Activated CD8-positive, alpha-beta memory T cell treated with anti-CD3 and anti-CD28 coated beads for 48 hours (primary cell): ENCODE data around the gene TP63.

Experiments
- DNase-seq, 3 experiments: peaks; one replicate each; pipeline ENCODE4 v3.0.0-alpha.2; 2020; ENCODE audit warnings: low read depth in 2 of 3, low spot score in 2 of 3

Gene TP63

GRCh38 chr3:189776149-189776824 is 145.1 kb downstream of the TP63 start:
- no peak for DNase-seq

- DNase-seq: no peak
Observed at GRCh38 chr3:189778340-189778950, 147.3 kb downstream of the TP63 start.

GRCh38 chr3:189779166-189779565 is 148.0 kb downstream of the TP63 start:
- no peak for DNase-seq

GRCh38 chr3:189780546-189781270 is 149.5 kb downstream of the TP63 start:
- no peak for DNase-seq

- DNase-seq: no peak
Observed at GRCh38 chr3:189781415-189781814, 150.2 kb downstream of the TP63 start.

- DNase-seq: no peak
Observed at GRCh38 chr3:189786479-189787064, 155.4 kb downstream of the TP63 start.

GRCh38 chr3:189787191-189787590 is 156.0 kb downstream of the TP63 start:
- DNase-seq: no peak

GRCh38 chr3:189787632-189788031 is 156.4 kb downstream of the TP63 start:
- DNase-seq: no peak

GRCh38 chr3:189789432-189789831 is 158.2 kb downstream of the TP63 start:
- DNase-seq: no peak

- no peak for DNase-seq
Observed at GRCh38 chr3:189790658-189791057, 159.5 kb downstream of the TP63 start.

- DNase-seq: no peak
Observed at GRCh38 chr3:189792046-189792929, 161.1 kb downstream of the TP63 start.

- no peak for DNase-seq
Observed at GRCh38 chr3:189794518-189794917, 163.3 kb downstream of the TP63 start.

- no peak for DNase-seq
Observed at GRCh38 chr3:189797103-189797750, 166.0 kb downstream of the TP63 start.

- no peak for DNase-seq
Observed at GRCh38 chr3:189799366-189799765, 168.2 kb downstream of the TP63 start.

GRCh38 chr3:189800436-189800835 is 169.2 kb downstream of the TP63 start:
- DNase-seq: no peak

GRCh38 chr3:189803254-189803653 is 172.1 kb downstream of the TP63 start:
- DNase-seq: no peak

- DNase-seq: no peak
Observed at GRCh38 chr3:189805375-189806067, 174.3 kb downstream of the TP63 start.

- DNase-seq: no peak
Observed at GRCh38 chr3:189806171-189806951, 175.2 kb downstream of the TP63 start.
